Suppressor macrophage (primary cell): Measurements from ENCODE around the gene PIGN.
A peak's percentile ranks its signal among the peaks of the same experiment; 100 is the strongest.

Source experiments
- DNase-seq, 4 experiments: peaks; one replicate each; pipeline ENCODE4 v3.0.0-alpha.2; 2020 to 2022

Gene PIGN

GRCh38 chr18:61998957-61999356 is 187.9 kb downstream of the PIGN start:
- peak; percentile 10 to 73 (median 46) for DNase-seq

DNA sequence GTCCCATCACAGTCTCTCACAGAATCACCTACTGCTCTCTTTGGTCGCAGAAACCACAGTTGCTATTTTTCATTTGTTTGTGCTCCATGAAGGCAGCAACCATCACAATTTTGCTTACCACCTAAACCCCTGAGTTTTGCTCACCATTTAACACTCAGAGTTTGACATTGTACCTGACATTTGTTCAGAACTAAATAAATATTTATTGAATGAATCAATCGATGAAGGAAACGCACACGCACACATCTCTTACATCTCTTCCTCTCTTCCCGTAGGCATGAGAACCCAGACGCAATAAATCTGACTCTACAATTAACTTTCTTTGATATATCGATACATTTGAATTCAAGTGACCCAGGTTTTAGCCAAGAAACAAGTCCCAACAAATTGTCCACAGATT is 188.5 kb downstream of the PIGN start:
- DNase-seq, result no peak

- no peak for DNase-seq
Measured at GRCh38 chr18:61995618-61996017, 191.2 kb downstream of the PIGN start.

GRCh38 chr18:61993831-61994230 is 193.0 kb downstream of the PIGN start:
- DNase-seq, result no peak

DNA sequence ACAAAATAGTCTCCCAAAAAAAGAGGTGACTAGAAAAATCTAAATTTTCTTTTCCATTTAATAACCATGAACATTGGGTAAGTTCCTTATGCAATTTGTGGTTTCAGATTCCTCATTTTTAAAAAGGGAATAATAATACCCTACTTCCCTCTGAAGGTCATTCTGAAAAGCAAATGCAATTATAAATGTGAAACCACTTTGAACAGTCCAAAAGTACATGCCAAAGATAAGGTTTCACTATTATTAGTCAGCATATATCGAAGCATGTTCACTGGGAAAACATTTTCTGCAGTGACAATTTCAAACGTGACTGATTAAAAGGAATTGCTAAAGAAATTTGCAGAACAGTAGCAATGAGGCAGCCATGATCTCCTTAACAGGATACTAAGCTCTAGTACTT is 193.9 kb downstream of the PIGN start:
- DNase-seq, result peak; percentile 10 to 84 (median 50)

GRCh38 chr18:61992285-61992684 is 194.6 kb downstream of the PIGN start:
- no peak for DNase-seq

- no peak for DNase-seq
Measured at GRCh38 chr18:61991836-61992235, 195.0 kb downstream of the PIGN start.

- DNase-seq, result peak in 2 of 4 experiments; percentile 9 to 36
Measured at GRCh38 chr18:61991201-61991600, 195.7 kb downstream of the PIGN start.
